Neutrophil (primary cell): ENCODE data around the gene ALDH16A1.

Source experiments
- H3K27ac ChIP-seq: fragments of 200-600 bp; sonication (generic); 2 replicates; pipeline ENCODE4 v1.5.1; 2016; ENCODE audit warnings: mild to moderate bottlenecking, moderate library complexity
- H3K27me3 ChIP-seq: fragments of 200-600 bp; sonication (generic); 2 replicates; pipeline ENCODE4 v1.6.0; 2016; ENCODE audit warnings: mild to moderate bottlenecking
- H3K36me3 ChIP-seq: fragments of 200-600 bp; sonication (generic); 2 replicates; pipeline ENCODE4 v1.5.1; 2017
- H3K4me1 ChIP-seq, 2 experiments: fragments of 200-600 bp in 1 of 2; sonication (generic) in 1 of 2; 1 replicate in 1 of 2; 2 replicates in 1 of 2; pipeline versions ENCODE4 v1.5.1 to v1.6.1; 2013 to 2016; ENCODE audit warnings: low read depth in 1 of 2, low read length in 1 of 2, mild to moderate bottlenecking in 1 of 2, moderate library complexity in 1 of 2; ENCODE audit not compliant: control insufficient read depth in 1 of 2, insufficient read depth in 1 of 2
- H3K4me3 ChIP-seq, 2 experiments: fragments of 200-600 bp in 1 of 2; sonication (generic) in 1 of 2; 1 replicate in 1 of 2; 2 replicates in 1 of 2; pipeline ENCODE4 v1.5.1; 2013 to 2016; ENCODE audit warnings: low read depth in 1 of 2, low read length in 1 of 2, mild to moderate bottlenecking in 1 of 2, moderate library complexity in 1 of 2
- H3K9me3 ChIP-seq: fragments of 200-600 bp; sonication (generic); 2 replicates; pipeline ENCODE4 v1.5.1; 2016
- CTCF ChIP-seq: fragments of 200-600 bp; sonication (generic); IDR thresholded peaks from 2 replicates; pipeline ENCODE4 v1.5.1; 2016; ENCODE audit warnings: antibody characterized with exemption

ALDH16A1 gene

GRCh38 chr19:49430172-49430677 is 22.8 kb upstream of the ALDH16A1 start:
- no peak overlapping the region for H3K27ac ChIP-seq
- no peak for TF ChIP-seq CTCF
- peaks cover 100% of the 10 kb centered on the region for H3K27me3 ChIP-seq
- no peak overlapping the region for H3K4me3 ChIP-seq
- no peaks in the 10 kb centered on the region for H3K9me3 ChIP-seq
- no peaks in the 10 kb centered on the region for H3K4me1 ChIP-seq
- no peaks in the 10 kb centered on the region for H3K36me3 ChIP-seq

DNA sequence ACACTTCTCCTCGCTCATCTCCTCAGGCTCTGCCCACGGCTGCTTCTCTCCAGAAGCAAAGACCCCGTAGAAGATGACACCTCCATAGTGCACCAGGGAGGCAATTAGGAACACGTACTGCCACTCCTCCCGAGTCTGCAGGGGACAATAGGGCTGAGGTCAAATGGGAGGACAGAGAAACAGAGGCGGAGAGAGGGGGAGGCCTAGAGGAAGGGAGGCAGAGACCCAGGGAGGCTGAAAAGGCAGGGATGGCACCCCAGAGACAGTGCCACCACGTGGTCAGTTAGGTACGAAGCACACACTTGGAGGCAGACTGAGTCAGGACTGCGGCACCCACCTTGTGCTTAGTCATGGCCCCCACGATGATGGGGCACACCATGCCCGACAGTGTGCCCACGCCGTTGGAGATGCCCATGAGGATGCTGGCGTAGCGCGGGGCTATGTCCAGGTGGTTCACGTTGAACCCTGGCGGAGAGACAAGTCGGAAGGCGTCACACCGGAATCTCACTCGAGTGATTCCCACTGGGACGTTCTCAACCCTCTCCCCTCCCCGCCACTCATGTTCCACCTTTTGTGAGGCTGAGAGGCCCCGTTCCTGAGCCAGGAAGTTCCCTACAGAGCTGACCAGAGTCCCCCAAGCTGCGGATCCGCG is 22.2 kb upstream of the ALDH16A1 start:
- Histone ChIP-seq H3K27me3 (peaks cover 100% of the 10 kb centered on the region), H3K9me3 (no peaks in the 10 kb centered on the region), H3K4me3 (no peak overlapping the region), H3K36me3 (no peaks in the 10 kb centered on the region), H3K4me1 (no peaks in the 10 kb centered on the region), H3K27ac (no peak overlapping the region)
- TF ChIP-seq CTCF, result no peak

DNA sequence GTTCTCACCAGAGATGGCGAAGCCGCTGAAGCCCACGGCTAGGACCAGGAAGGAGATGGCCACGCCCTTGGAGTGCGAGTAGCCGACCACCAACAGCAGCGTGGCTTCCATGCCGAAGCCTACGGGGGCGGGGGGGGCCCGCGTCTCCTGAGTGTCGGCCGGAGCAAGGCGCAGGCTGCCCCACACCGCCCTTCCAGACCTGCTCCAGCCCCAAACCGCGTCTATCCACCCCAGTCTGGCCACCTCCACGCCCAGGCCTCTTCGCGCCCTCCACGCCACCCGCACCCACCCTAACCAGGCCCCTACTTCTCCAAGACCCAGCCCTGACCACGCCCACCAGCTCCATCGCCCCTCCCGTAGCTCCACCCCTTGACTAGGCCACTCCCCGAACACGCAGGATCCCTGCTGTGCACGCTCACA is 21.7 kb upstream of the ALDH16A1 start:
- Histone ChIP-seq H3K4me1 (no peaks in the 10 kb centered on the region), H3K4me3 (no peak overlapping the region), H3K27me3 (peaks cover 100% of the 10 kb centered on the region), H3K9me3 (no peaks in the 10 kb centered on the region), H3K27ac (no peak overlapping the region), H3K36me3 (no peaks in the 10 kb centered on the region)
- TF ChIP-seq CTCF, result no peak

- no peak for TF ChIP-seq CTCF
- no peak overlapping the region for H3K27ac ChIP-seq
- H3K36me3 ChIP-seq, result no peaks in the 10 kb centered on the region
- peaks cover 100% of the 10 kb centered on the region for H3K27me3 ChIP-seq
- H3K4me3 ChIP-seq, result no peak overlapping the region
- H3K9me3 ChIP-seq, result no peaks in the 10 kb centered on the region
- no peaks in the 10 kb centered on the region for H3K4me1 ChIP-seq
Observed at GRCh38 chr19:49432141-49433073, 20.6 kb upstream of the ALDH16A1 start.

DNA sequence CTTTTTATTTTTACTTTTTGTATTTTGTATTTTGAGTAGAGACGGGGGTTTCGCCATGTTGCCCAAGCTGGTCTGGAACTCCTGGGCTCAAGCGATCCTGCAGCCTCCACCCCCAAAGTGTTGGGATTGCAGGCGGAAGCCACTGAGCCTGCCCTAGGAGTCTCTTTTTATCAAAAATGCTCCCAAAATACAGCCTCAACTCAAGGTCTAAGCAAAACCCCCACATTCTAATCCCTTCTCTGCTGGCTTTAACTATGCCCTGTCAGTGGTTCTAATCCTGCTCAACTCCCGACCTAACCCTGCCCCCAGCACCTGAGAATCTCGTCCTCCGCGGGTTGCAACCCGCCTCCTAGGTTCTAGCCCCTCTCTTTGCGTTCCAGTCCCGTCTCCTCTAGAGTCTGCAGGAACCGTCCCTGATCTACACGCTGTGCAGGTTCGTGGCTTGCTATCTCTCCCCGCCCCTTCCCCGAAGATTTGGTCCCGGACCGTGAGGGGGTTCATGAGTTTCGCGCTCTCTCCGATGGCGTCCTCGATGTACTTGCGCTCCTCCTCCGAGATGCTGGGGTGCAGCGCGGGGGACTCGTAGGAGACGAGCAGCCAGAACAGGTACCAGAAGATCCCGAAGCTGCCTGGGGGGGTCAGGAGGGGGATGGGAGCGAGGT is 19.7 kb upstream of the ALDH16A1 start:
- no peaks in the 10 kb centered on the region for H3K9me3 ChIP-seq
- no peak overlapping the region for H3K4me3 ChIP-seq
- TF ChIP-seq CTCF, result no peak
- H3K4me1 ChIP-seq, result no peaks in the 10 kb centered on the region
- no peaks in the 10 kb centered on the region for H3K36me3 ChIP-seq
- H3K27me3 ChIP-seq, result peaks cover 100% of the 10 kb centered on the region
- H3K27ac ChIP-seq, result no peak overlapping the region
